ENCODE results near the gene RAPGEF2. TPM values are rescaled to one million over a fixed set of nuclear protein-coding genes. Genes with fewer than 3 reads are reported as not detected.
"Not testable (repeated sequence)": the region's sequence is repeated elsewhere in the genome, so short reads cannot be mapped to it uniquely, and the experiment has no call there.

RAPGEF2 gene
- total and polyA plus RNA-seq, 4 donors = 44.4 to 116 (median 66.0) TPM

- H3K27ac ChIP-seq (ENCODE audit: low read depth, low read length) = no peak overlapping the region
- H3K27me3 ChIP-seq (ENCODE audit: control insufficient read depth, insufficient read depth, low read length) = no peaks in the 10 kb centered on the region
- H3K4me3 ChIP-seq (ENCODE audit: low read depth, low read length) = no peak overlapping the region
- no peaks in the 10 kb centered on the region for H3K4me1 ChIP-seq (ENCODE audit: control insufficient read depth, insufficient read depth, low read length)
- no peak for DNase-seq (ENCODE audit: low read depth in 4 of 6, low spot score in 6 of 6)
- no peaks in the 10 kb centered on the region for H3K36me3 ChIP-seq (ENCODE audit: control insufficient read depth, insufficient read depth, low read length)
- WGBS (ENCODE audit: insufficient coverage) = no CpG with 5 or more reads among the region's 2 CpGs
- H3K9me3 ChIP-seq (ENCODE audit: control insufficient read depth, insufficient read depth, low read length) = peaks cover 4% of the 10 kb centered on the region
Observed at GRCh38 chr4:159238631-159239030, 135.8 kb downstream of the RAPGEF2 start.

GRCh38 chr4:159239629-159240028 lies 136.8 kb downstream of the RAPGEF2 start:
- DNase-seq (ENCODE audit: low read depth in 4 of 6, low spot score in 6 of 6) = no peak
- WGBS (ENCODE audit: insufficient coverage) = no CpG with 5 or more reads among the region's 2 CpGs
- H3K4me3 ChIP-seq (ENCODE audit: low read depth, low read length) = no peak overlapping the region
- peaks cover 4% of the 10 kb centered on the region for H3K9me3 ChIP-seq (ENCODE audit: control insufficient read depth, insufficient read depth, low read length)
- H3K27me3 ChIP-seq (ENCODE audit: control insufficient read depth, insufficient read depth, low read length) = no peaks in the 10 kb centered on the region
- H3K36me3 ChIP-seq (ENCODE audit: control insufficient read depth, insufficient read depth, low read length) = no peaks in the 10 kb centered on the region
- H3K4me1 ChIP-seq (ENCODE audit: control insufficient read depth, insufficient read depth, low read length) = no peaks in the 10 kb centered on the region
- no peak overlapping the region for H3K27ac ChIP-seq (ENCODE audit: low read depth, low read length)

GRCh38 chr4:159240046-159240445 lies 137.2 kb downstream of the RAPGEF2 start:
- no CpG with 5 or more reads among the region's 4 CpGs for WGBS (ENCODE audit: insufficient coverage)
- H3K4me3 ChIP-seq (ENCODE audit: low read depth, low read length) = no peak overlapping the region
- H3K27ac ChIP-seq (ENCODE audit: low read depth, low read length) = no peak overlapping the region

GRCh38 chr4:159240687-159241086 lies 137.8 kb downstream of the RAPGEF2 start:
- DNase-seq (ENCODE audit: low read depth in 4 of 6, low spot score in 6 of 6) = no peak
- Histone ChIP-seq H3K4me3 (ENCODE audit: low read depth, low read length) (no peak overlapping the region), H3K27ac (ENCODE audit: low read depth, low read length) (no peak overlapping the region), H3K9me3 (ENCODE audit: control insufficient read depth, insufficient read depth, low read length) (peaks cover 4% of the 10 kb centered on the region), H3K4me1 (ENCODE audit: control insufficient read depth, insufficient read depth, low read length) (no peaks in the 10 kb centered on the region), H3K36me3 (ENCODE audit: control insufficient read depth, insufficient read depth, low read length) (no peaks in the 10 kb centered on the region), H3K27me3 (ENCODE audit: control insufficient read depth, insufficient read depth, low read length) (no peaks in the 10 kb centered on the region)
- WGBS (ENCODE audit: insufficient coverage) = no CpG with 5 or more reads among the region's 3 CpGs

More at GRCh38 chr4:159240046-159240445, 137.2 kb downstream of the RAPGEF2 start:
- H3K27me3 ChIP-seq (ENCODE audit: control insufficient read depth, insufficient read depth, low read length) = no peaks in the 10 kb centered on the region
- peaks cover 4% of the 10 kb centered on the region for H3K9me3 ChIP-seq (ENCODE audit: control insufficient read depth, insufficient read depth, low read length)
- H3K4me1 ChIP-seq (ENCODE audit: control insufficient read depth, insufficient read depth, low read length) = no peaks in the 10 kb centered on the region
- DNase-seq (ENCODE audit: low read depth in 4 of 6, low spot score in 6 of 6) = no peak
- no peaks in the 10 kb centered on the region for H3K36me3 ChIP-seq (ENCODE audit: control insufficient read depth, insufficient read depth, low read length)

GRCh38 chr4:159242427-159242826 lies 139.5 kb downstream of the RAPGEF2 start:
- no peaks in the 10 kb centered on the region for H3K27me3 ChIP-seq (ENCODE audit: control insufficient read depth, insufficient read depth, low read length)
- H3K4me3 ChIP-seq (ENCODE audit: low read depth, low read length) = no peak overlapping the region
- no peaks in the 10 kb centered on the region for H3K36me3 ChIP-seq (ENCODE audit: control insufficient read depth, insufficient read depth, low read length)
- no peaks in the 10 kb centered on the region for H3K4me1 ChIP-seq (ENCODE audit: control insufficient read depth, insufficient read depth, low read length)
- no peak overlapping the region for H3K27ac ChIP-seq (ENCODE audit: low read depth, low read length)
- DNase-seq (ENCODE audit: low read depth in 4 of 6, low spot score in 6 of 6) = no peak
- no peaks in the 10 kb centered on the region for H3K9me3 ChIP-seq (ENCODE audit: control insufficient read depth, insufficient read depth, low read length)

GRCh38 chr4:159248384-159249178 lies 145.7 kb downstream of the RAPGEF2 start:
- Histone ChIP-seq H3K9me3 (ENCODE audit: control insufficient read depth, insufficient read depth, low read length) (no peaks in the 10 kb centered on the region), H3K4me1 (ENCODE audit: control insufficient read depth, insufficient read depth, low read length) (no peaks in the 10 kb centered on the region), H3K27me3 (ENCODE audit: control insufficient read depth, insufficient read depth, low read length) (no peaks in the 10 kb centered on the region), H3K36me3 (ENCODE audit: control insufficient read depth, insufficient read depth, low read length) (peaks cover 10% of the 10 kb centered on the region), H3K4me3 (ENCODE audit: low read depth, low read length) (peak overlapping the region; percentile 9), H3K27ac (ENCODE audit: low read depth, low read length) (peak overlapping the region; percentile 78)
- DNase-seq (ENCODE audit: low read depth in 4 of 6, low spot score in 6 of 6) = peak in 2 of 6 donors; percentile 42 to 71
- no CpG with 5 or more reads among the region's 7 CpGs for whole genome bisulfite sequencing (ENCODE audit: insufficient coverage)

- no peaks in the 10 kb centered on the region for H3K4me1 ChIP-seq (ENCODE audit: control insufficient read depth, insufficient read depth, low read length)
- DNase-seq (ENCODE audit: low read depth in 4 of 6, low spot score in 6 of 6) = no peak
- no peak overlapping the region for H3K27ac ChIP-seq (ENCODE audit: low read depth, low read length)
- H3K9me3 ChIP-seq (ENCODE audit: control insufficient read depth, insufficient read depth, low read length) = no peaks in the 10 kb centered on the region
- no peaks in the 10 kb centered on the region for H3K27me3 ChIP-seq (ENCODE audit: control insufficient read depth, insufficient read depth, low read length)
- no peak overlapping the region for H3K4me3 ChIP-seq (ENCODE audit: low read depth, low read length)
- WGBS (ENCODE audit: insufficient coverage) = over 99% methylated on average over 32 of the region's 35 CpGs
- H3K36me3 ChIP-seq (ENCODE audit: control insufficient read depth, insufficient read depth, low read length) = peaks cover 12% of the 10 kb centered on the region
Observed at GRCh38 chr4:159250751-159251325, 148.0 kb downstream of the RAPGEF2 start.

GRCh38 chr4:159251580-159251979 lies 148.7 kb downstream of the RAPGEF2 start:
- H3K4me3 ChIP-seq (ENCODE audit: low read depth, low read length); H3K4me1 ChIP-seq (ENCODE audit: control insufficient read depth, insufficient read depth, low read length); H3K9me3 ChIP-seq (ENCODE audit: control insufficient read depth, insufficient read depth, low read length); H3K27me3 ChIP-seq (ENCODE audit: control insufficient read depth, insufficient read depth, low read length); DNase-seq (ENCODE audit: low read depth in 4 of 6, low spot score in 6 of 6): not testable (repeated sequence)
- H3K36me3 ChIP-seq (ENCODE audit: control insufficient read depth, insufficient read depth, low read length) = peaks cover 12% of the 10 kb centered on the region
- 96% methylated on average over 13 of the region's 14 CpGs for WGBS (ENCODE audit: insufficient coverage)
- peak overlapping the region; percentile 84 for H3K27ac ChIP-seq (ENCODE audit: low read depth, low read length)

GRCh38 chr4:159252491-159252890 lies 149.6 kb downstream of the RAPGEF2 start:
- H3K9me3 ChIP-seq (ENCODE audit: control insufficient read depth, insufficient read depth, low read length) = no peaks in the 10 kb centered on the region
- no peak overlapping the region for H3K4me3 ChIP-seq (ENCODE audit: low read depth, low read length)
- H3K4me1 ChIP-seq (ENCODE audit: control insufficient read depth, insufficient read depth, low read length) = no peaks in the 10 kb centered on the region
- no peaks in the 10 kb centered on the region for H3K27me3 ChIP-seq (ENCODE audit: control insufficient read depth, insufficient read depth, low read length)
- DNase-seq (ENCODE audit: low read depth in 4 of 6, low spot score in 6 of 6) = no peak
- no CpG with 5 or more reads among the region's 4 CpGs for WGBS (ENCODE audit: insufficient coverage)
- peak overlapping the region; percentile 84 for H3K27ac ChIP-seq (ENCODE audit: low read depth, low read length)
- peaks cover 12% of the 10 kb centered on the region for H3K36me3 ChIP-seq (ENCODE audit: control insufficient read depth, insufficient read depth, low read length)

- 100% methylated on average over 1 of the region's 2 CpGs for WGBS (ENCODE audit: insufficient coverage)
- Histone ChIP-seq H3K4me1 (ENCODE audit: control insufficient read depth, insufficient read depth, low read length) (no peaks in the 10 kb centered on the region), H3K27me3 (ENCODE audit: control insufficient read depth, insufficient read depth, low read length) (no peaks in the 10 kb centered on the region), H3K27ac (ENCODE audit: low read depth, low read length) (no peak overlapping the region), H3K36me3 (ENCODE audit: control insufficient read depth, insufficient read depth, low read length) (peaks cover 6% of the 10 kb centered on the region), H3K4me3 (ENCODE audit: low read depth, low read length) (no peak overlapping the region), H3K9me3 (ENCODE audit: control insufficient read depth, insufficient read depth, low read length) (no peaks in the 10 kb centered on the region)
- no peak for DNase-seq (ENCODE audit: low read depth in 4 of 6, low spot score in 6 of 6)
Observed at GRCh38 chr4:159256037-159256436, 153.2 kb downstream of the RAPGEF2 start.
